Nephron (organoid): Measurements from ENCODE around the gene CCDC61.

Experiments
- H3K27ac Mint-ChIP-seq, 3 experiments: 2 replicates each; pipeline ENCODE4 v1.8.0; 2020; ENCODE audit warnings: mixed read lengths in 3 of 3, mild to moderate bottlenecking in 2 of 3, moderate library complexity in 1 of 3
- H3K27me3 Mint-ChIP-seq: 2 replicates; pipeline ENCODE4 v1.8.0; 2021; ENCODE audit warnings: low read depth, mild to moderate bottlenecking, moderate library complexity, mixed read lengths
- H3K36me3 Mint-ChIP-seq: 2 replicates; pipeline ENCODE4 v1.8.0; 2020; ENCODE audit warnings: low read depth, mixed read lengths
- H3K4me1 Mint-ChIP-seq: 2 replicates; pipeline ENCODE4 v1.8.0; 2020; ENCODE audit warnings: mixed read lengths
- H3K4me3 Mint-ChIP-seq, 3 experiments: 2 replicates each; pipeline ENCODE4 v1.8.0; 2020; ENCODE audit warnings: mild to moderate bottlenecking in 3 of 3, mixed read lengths in 3 of 3, moderate library complexity in 2 of 3
- H3K9me3 Mint-ChIP-seq: 2 replicates; pipeline ENCODE4 v1.8.0; 2020; ENCODE audit warnings: mixed read lengths
- CTCF ChIP-seq, 3 experiments: fragments of 200-600 bp; sonication (generic); IDR thresholded peaks; one replicate each; pipeline ENCODE4 v1.5.0; 2021; ENCODE audit warnings: antibody characterized with exemption in 3 of 3; ENCODE audit not compliant: unreplicated experiment in 3 of 3

CCDC61 gene

GRCh38 chr19:46040952-46041500 is 45.8 kb downstream of the CCDC61 start, which contains the start of gene IGFL4:
Gene IGFL4 (minus strand): TSS chr19:46041002. CDS start chr19:46040962, 40 bp downstream.
- peaks cover 13% of the 10 kb centered on the region for H3K36me3 Mint-ChIP-seq
- peak within 1 kb of the TSS in 2 of 3 experiments; percentile 4 to 37 for H3K27ac Mint-ChIP-seq
- no peak for TF ChIP-seq CTCF (IDR thresholded peaks at IDR 0.05; ENCODE audit: unreplicated experiment in 3 of 3)
- H3K27me3 Mint-ChIP-seq, result peaks cover 4% of the 10 kb centered on the region
- H3K4me1 Mint-ChIP-seq, result peaks cover 29% of the 10 kb centered on the region
- peaks cover 34% of the 10 kb centered on the region for H3K9me3 Mint-ChIP-seq
- H3K4me3 Mint-ChIP-seq, result no peak within 1 kb of the TSS

- H3K9me3 Mint-ChIP-seq, result peaks cover 40% of the 10 kb centered on the region
- peaks cover 20% of the 10 kb centered on the region for H3K4me1 Mint-ChIP-seq
- TF ChIP-seq CTCF (IDR thresholded peaks at IDR 0.05; ENCODE audit: unreplicated experiment in 3 of 3), result no peak
- peaks cover 4% of the 10 kb centered on the region for H3K27me3 Mint-ChIP-seq
- H3K27ac Mint-ChIP-seq, result no peak overlapping the region
- H3K36me3 Mint-ChIP-seq, result peaks cover 9% of the 10 kb centered on the region
- H3K4me3 Mint-ChIP-seq, result no peak overlapping the region
These were observed 47.1 kb downstream of the CCDC61 start for GRCh38 chr19:46042252-46042883.

GRCh38 chr19:46043519-46043918 is 48.3 kb downstream of the CCDC61 start:
- Mint-ChIP-seq H3K4me3 (no peak overlapping the region), H3K36me3 (peaks cover 9% of the 10 kb centered on the region), H3K4me1 (peaks cover 20% of the 10 kb centered on the region), H3K9me3 (peaks cover 51% of the 10 kb centered on the region), H3K27ac (no peak overlapping the region), H3K27me3 (peaks cover 4% of the 10 kb centered on the region)
- TF ChIP-seq CTCF (IDR thresholded peaks at IDR 0.05; ENCODE audit: unreplicated experiment in 3 of 3), result no peak

- Mint-ChIP-seq H3K4me1 (no peaks in the 10 kb centered on the region), H3K36me3 (no peaks in the 10 kb centered on the region), H3K4me3 (no peak overlapping the region), H3K9me3 (peaks cover 50% of the 10 kb centered on the region), H3K27me3 (peaks cover 32% of the 10 kb centered on the region), H3K27ac (no peak overlapping the region)
- no peak for TF ChIP-seq CTCF (IDR thresholded peaks at IDR 0.05; ENCODE audit: unreplicated experiment in 3 of 3)
These were observed 54.3 kb downstream of the CCDC61 start for GRCh38 chr19:46049597-46049996.

GRCh38 chr19:46052896-46053295 is 57.6 kb downstream of the CCDC61 start:
- Mint-ChIP-seq H3K9me3 (peaks cover 26% of the 10 kb centered on the region), H3K4me1 (no peaks in the 10 kb centered on the region), H3K27ac (no peak overlapping the region), H3K36me3 (no peaks in the 10 kb centered on the region), H3K27me3 (peaks cover 38% of the 10 kb centered on the region), H3K4me3 (no peak overlapping the region)
- TF ChIP-seq CTCF (IDR thresholded peaks at IDR 0.05; ENCODE audit: unreplicated experiment in 3 of 3), result no peak

- no peak for TF ChIP-seq CTCF (IDR thresholded peaks at IDR 0.05; ENCODE audit: unreplicated experiment in 3 of 3)
- Mint-ChIP-seq H3K4me1 (no peaks in the 10 kb centered on the region), H3K9me3 (peaks cover 15% of the 10 kb centered on the region), H3K36me3 (no peaks in the 10 kb centered on the region), H3K27ac (no peak overlapping the region), H3K27me3 (peaks cover 26% of the 10 kb centered on the region), H3K4me3 (no peak overlapping the region)
These were observed 61.3 kb downstream of the CCDC61 start for GRCh38 chr19:46056536-46056935.
